Sigmoid colon (tissue), 7 donors: ENCODE results near the gene ELMOD1. TPM values are rescaled to one million over a fixed set of nuclear protein-coding genes. Genes with fewer than 3 reads are reported as not detected.

Source experiments
- DNase-seq: peaks from one replicate; pipeline ENCODE4 v3.0.0-alpha.2; 2019
- H3K27ac ChIP-seq, 4 donors: fragments of 200-600 bp; sonication (generic); one replicate each; pipeline ENCODE4 v1.5.1; 2016 to 2019; ENCODE audit warnings: mild to moderate bottlenecking in 1 of 4
- H3K27me3 ChIP-seq, 3 donors: fragments of 200-600 bp; sonication (generic); one replicate each; pipeline ENCODE4 v1.5.1; 2019; ENCODE audit warnings: mild to moderate bottlenecking in 1 of 3
- H3K36me3 ChIP-seq, 4 donors: fragments of 200-600 bp; sonication (generic); one replicate each; pipeline ENCODE4 v1.5.1; 2016 to 2019
- H3K4me1 ChIP-seq, 4 donors: fragments of 200-600 bp; sonication (generic); one replicate each; pipeline ENCODE4 v1.5.1; 2017 to 2019
- H3K4me3 ChIP-seq, 4 donors: fragments of 200-600 bp; sonication (generic); one replicate each; pipeline ENCODE4 v1.5.1; 2017 to 2019; ENCODE audit warnings: mild to moderate bottlenecking in 2 of 4, moderate library complexity in 1 of 4
- H3K9me3 ChIP-seq, 4 donors: fragments of 200-600 bp in 3 of 4; sonication (generic) in 3 of 4; one replicate each; pipeline versions ENCODE4 v1.5.1 to v1.6.1; 2013 to 2019
- CTCF ChIP-seq, 4 experiments: fragments of 450-650 bp in 3 of 4; fragments of 200-600 bp in 1 of 4; IDR thresholded peaks; one replicate each; pipeline ENCODE4 v1.5.1; 2016 to 2019; ENCODE audit warnings: antibody characterized with exemption in 4 of 4, mild to moderate bottlenecking in 3 of 4, moderate library complexity in 2 of 4
- EP300 ChIP-seq, 4 donors: sonication (generic); formaldehyde crosslinking; IDR thresholded peaks; one replicate each; pipeline ENCODE4 v1.6.1; 2017; ENCODE audit warnings: antibody characterized with exemption in 4 of 4
- POLR2A ChIP-seq, 2 donors: fragments of 450-650 bp; IDR thresholded peaks; one replicate each; pipeline ENCODE4 v1.6.1; 2016; ENCODE audit warnings: antibody characterized with exemption in 2 of 2, mild to moderate bottlenecking in 2 of 2, moderate library complexity in 2 of 2
- POLR2AphosphoS5 ChIP-seq, 4 donors: sonication (generic); formaldehyde crosslinking; IDR thresholded peaks; one replicate each; pipeline ENCODE4 v1.6.1; 2017; ENCODE audit warnings: antibody characterized with exemption in 4 of 4
- WGBS, 2 donors: extraction: QIAGEN DNeasy Blood & Tissue Kit; methylation state at CpG; one replicate each; pipeline ENCODE4 v1.1.7; 2013; 5-methylcytosine and 5-hydroxymethylcytosine counted together
- intact Hi-C: fragments of 100-400 bp; cut with DNase I; formaldehyde crosslinking; loops from one replicate; pipeline ENCODE4 v1.15.1; 2023
- polyA plus RNA-seq, 3 donors: library from polyadenylated mRNA; stranded (reverse); fragments of 200-250 nt; gene quantifications; one replicate each; pipeline ENCODE4 v1.2.3, GENCODE V29; 2013
- total RNA-seq, 4 donors: library from RNA; depleted of rRNA; stranded (reverse); fragments of >200 nt; gene quantifications; one replicate each; pipeline ENCODE4 v1.1.0, GENCODE V29; 2016
- donor health status: healthy with polysubstance abuse.
- donor health status: Bipolar disorder and iron deficiency.
- donor health status: healthy.

ELMOD1 gene
- total and polyA plus RNA-seq, 7 donors: 0.14 to 1.4 (median 0.49) TPM; not detected in 2

GRCh38 chr11:107706531-107706930, 115.6 kb downstream of the ELMOD1 start:
- Histone ChIP-seq H3K36me3 (no peaks in the 10 kb centered on the region), H3K27ac (no peak overlapping the region), H3K9me3 (no peaks in the 10 kb centered on the region), H3K4me1 (no peaks in the 10 kb centered on the region), H3K4me3 (no peak overlapping the region), H3K27me3 (no peaks in the 10 kb centered on the region)
- TF ChIP-seq POLR2AphosphoS5 (IDR thresholded peaks at IDR 0.05) (no peak), CTCF (IDR thresholded peaks at IDR 0.05) (no peak), EP300 (IDR thresholded peaks at IDR 0.05) (no peak), POLR2A (IDR thresholded peaks at IDR 0.05) (no peak)
- DNase-seq: no peak
- intact Hi-C loops: no loop called here
- 45 to 58% methylated on average over 2 of the region's 2 CpGs for WGBS, 2 donors

GRCh38 chr11:107707215-107707671, 116.3 kb downstream of the ELMOD1 start:
- no peak for TF ChIP-seq EP300 (IDR thresholded peaks at IDR 0.05)
- TF ChIP-seq CTCF (IDR thresholded peaks at IDR 0.05): no peak
- TF ChIP-seq POLR2AphosphoS5 (IDR thresholded peaks at IDR 0.05): no peak
- TF ChIP-seq POLR2A (IDR thresholded peaks at IDR 0.05): no peak
- 73 to 81% methylated on average over 3 of the region's 3 CpGs for WGBS, 2 donors
- intact Hi-C loops: no loop called here

GRCh38 chr11:107707807-107708206, 116.9 kb downstream of the ELMOD1 start:
- Histone ChIP-seq H3K9me3 (no peaks in the 10 kb centered on the region), H3K4me3 (no peak overlapping the region), H3K4me1 (no peaks in the 10 kb centered on the region), H3K27me3 (no peaks in the 10 kb centered on the region), H3K27ac (no peak overlapping the region), H3K36me3 (no peaks in the 10 kb centered on the region)
- TF ChIP-seq POLR2A (IDR thresholded peaks at IDR 0.05): no peak
- no peak for TF ChIP-seq POLR2AphosphoS5 (IDR thresholded peaks at IDR 0.05)
- DNase-seq: no peak
- intact Hi-C loops: no loop called here
- 49 to 58% methylated on average over 4 of the region's 4 CpGs for WGBS, 2 donors

More at GRCh38 chr11:107707215-107707671, 116.3 kb downstream of the ELMOD1 start:
- no peaks in the 10 kb centered on the region for H3K27me3 ChIP-seq
- no peak overlapping the region for H3K4me3 ChIP-seq
- no peaks in the 10 kb centered on the region for H3K4me1 ChIP-seq
- no peaks in the 10 kb centered on the region for H3K36me3 ChIP-seq
- H3K9me3 ChIP-seq: no peaks in the 10 kb centered on the region
- no peak for DNase-seq
- H3K27ac ChIP-seq: no peak overlapping the region

GRCh38 chr11:107708792-107709191, 117.8 kb downstream of the ELMOD1 start:
- WGBS, 2 donors: 80 to 86% methylated on average over 3 of the region's 3 CpGs
- no peak for DNase-seq

GRCh38 chr11:107710301-107710700, 119.4 kb downstream of the ELMOD1 start:
- intact Hi-C loops: no loop called here
- Histone ChIP-seq H3K4me1 (no peaks in the 10 kb centered on the region), H3K9me3 (no peaks in the 10 kb centered on the region), H3K27me3 (no peaks in the 10 kb centered on the region), H3K27ac (no peak overlapping the region), H3K4me3 (no peak overlapping the region), H3K36me3 (no peaks in the 10 kb centered on the region)
- 75 to 76% methylated on average over 1 of the region's 1 CpG for WGBS, 2 donors
- TF ChIP-seq CTCF (IDR thresholded peaks at IDR 0.05) (no peak), EP300 (IDR thresholded peaks at IDR 0.05) (no peak), POLR2A (IDR thresholded peaks at IDR 0.05) (no peak), POLR2AphosphoS5 (IDR thresholded peaks at IDR 0.05) (no peak)
- no peak for DNase-seq

More at GRCh38 chr11:107708792-107709191, 117.8 kb downstream of the ELMOD1 start:
- TF ChIP-seq CTCF (IDR thresholded peaks at IDR 0.05) (no peak), POLR2AphosphoS5 (IDR thresholded peaks at IDR 0.05) (no peak), POLR2A (IDR thresholded peaks at IDR 0.05) (no peak), EP300 (IDR thresholded peaks at IDR 0.05) (no peak)
- no peaks in the 10 kb centered on the region for H3K9me3 ChIP-seq
- H3K4me1 ChIP-seq: no peaks in the 10 kb centered on the region
- no peak overlapping the region for H3K27ac ChIP-seq
- H3K4me3 ChIP-seq: no peak overlapping the region
- no peaks in the 10 kb centered on the region for H3K27me3 ChIP-seq
- intact Hi-C loops: no loop called here
- no peaks in the 10 kb centered on the region for H3K36me3 ChIP-seq
